GM10847 (cell line): Measurements from ENCODE around the gene SPRR2D.

Source experiments
- POLR2A ChIP-seq: IDR thresholded peaks from 2 replicates; pipeline ENCODE4 v1.6.1; 2011; ENCODE audit not compliant: insufficient read length; ENCODE audit errors: extremely low read depth

The SPRR2D gene

DNA sequence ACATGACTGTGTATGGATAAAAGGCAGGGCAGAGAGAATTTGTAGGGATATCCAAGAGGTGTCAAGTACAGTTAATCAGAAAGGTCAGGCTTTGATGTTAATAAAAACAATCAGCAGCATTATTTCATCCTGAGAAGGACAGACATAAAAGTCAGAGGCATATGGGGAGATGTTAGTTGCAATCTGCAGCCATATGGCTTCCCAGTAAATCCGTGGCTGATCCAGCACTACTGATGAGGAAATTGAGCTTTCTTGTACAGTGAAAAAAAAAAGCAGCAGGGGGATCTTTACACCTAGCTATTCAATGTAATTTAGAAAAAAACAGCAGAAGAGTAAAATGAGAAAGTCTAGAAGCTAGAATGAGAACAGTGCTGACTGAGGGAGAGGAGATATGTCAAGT, 12.2 kb downstream of the SPRR2D start:
- no peak for TF ChIP-seq POLR2A

DNA sequence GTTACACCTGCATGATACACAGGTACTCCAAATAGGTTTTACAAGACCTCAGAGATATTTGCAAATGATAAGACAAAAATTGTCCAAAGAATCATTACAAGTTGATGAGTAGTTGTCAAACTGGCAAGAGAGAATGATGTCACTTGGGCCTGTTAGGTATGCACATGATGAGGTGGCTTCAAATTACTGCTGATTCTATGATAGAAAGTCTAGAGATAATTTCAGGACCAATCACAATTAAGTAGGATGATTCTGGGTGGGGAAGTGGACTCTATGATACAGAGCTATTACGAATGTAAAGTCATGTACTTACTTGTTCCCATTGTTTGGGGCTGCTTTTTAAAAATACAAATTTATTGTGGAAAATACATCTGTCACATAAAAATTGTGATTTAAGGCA, 15.1 kb downstream of the SPRR2D start:
- no peak for TF ChIP-seq POLR2A

DNA sequence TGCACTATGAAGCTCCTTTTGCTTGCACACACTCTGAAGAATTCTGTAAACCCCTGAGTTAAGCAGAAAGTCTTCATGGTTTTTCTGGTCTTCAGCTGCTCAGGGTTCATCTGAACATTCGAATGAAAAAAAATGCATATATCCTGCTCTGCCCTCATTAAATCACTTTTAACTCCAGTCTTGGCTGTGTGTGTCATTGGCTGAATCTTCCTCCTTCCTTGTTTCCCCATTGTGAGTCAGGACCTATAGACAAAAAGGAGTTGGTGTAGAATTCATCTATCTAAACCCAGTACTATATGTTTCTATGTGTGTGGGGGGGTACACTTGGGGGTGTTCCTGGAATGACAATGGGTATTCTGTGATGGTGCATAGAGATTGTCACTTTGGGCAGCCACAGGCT, 16.5 kb downstream of the SPRR2D start:
- TF ChIP-seq POLR2A: no peak

DNA sequence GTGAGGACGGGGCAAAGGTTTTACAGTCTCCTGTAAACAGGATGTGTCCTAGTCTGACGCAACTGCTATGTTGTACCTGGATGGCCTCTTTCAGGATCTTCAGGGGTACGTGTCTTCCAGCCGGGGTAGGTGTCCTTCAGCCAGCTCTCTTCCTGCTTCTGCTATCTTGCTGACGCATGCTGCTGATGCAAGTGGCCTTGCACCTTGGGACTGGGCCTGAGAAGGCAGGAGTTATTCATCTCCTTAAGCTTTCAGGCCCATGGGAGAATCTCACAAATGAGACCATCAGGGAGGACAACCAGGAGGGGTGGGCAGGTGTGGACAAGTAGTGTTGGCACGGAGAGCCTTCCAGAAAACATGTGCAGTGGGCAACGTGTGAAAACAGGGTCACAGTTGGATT, 17.8 kb downstream of the SPRR2D start:
- TF ChIP-seq POLR2A: no peak

DNA sequence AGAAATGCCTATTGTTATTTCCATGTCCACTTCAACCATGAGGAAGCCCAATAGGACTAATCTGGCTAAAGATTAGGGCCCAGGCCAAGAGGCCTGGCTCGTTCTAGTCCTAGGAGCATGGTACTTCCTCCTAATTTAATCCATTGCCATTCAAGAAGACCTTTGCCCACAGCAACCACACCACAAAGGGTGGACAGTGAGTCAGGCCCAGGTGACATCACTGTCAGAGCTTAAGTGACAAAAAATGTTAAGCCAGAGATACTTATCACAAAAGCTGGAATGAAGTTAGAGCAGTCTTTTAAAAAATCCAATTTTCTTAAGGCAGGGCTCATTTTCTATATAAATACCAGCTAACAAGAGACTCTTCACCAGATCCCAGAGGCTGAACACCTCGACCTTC, 39.5 kb downstream of the SPRR2D start, which contains the start of gene SPRR3:
TSS of gene SPRR3 (plus strand) at position 368 of the 400 bp plus-strand sequence. CDS start 1,272 bp downstream, outside the sequence.
- no peak for TF ChIP-seq POLR2A

DNA sequence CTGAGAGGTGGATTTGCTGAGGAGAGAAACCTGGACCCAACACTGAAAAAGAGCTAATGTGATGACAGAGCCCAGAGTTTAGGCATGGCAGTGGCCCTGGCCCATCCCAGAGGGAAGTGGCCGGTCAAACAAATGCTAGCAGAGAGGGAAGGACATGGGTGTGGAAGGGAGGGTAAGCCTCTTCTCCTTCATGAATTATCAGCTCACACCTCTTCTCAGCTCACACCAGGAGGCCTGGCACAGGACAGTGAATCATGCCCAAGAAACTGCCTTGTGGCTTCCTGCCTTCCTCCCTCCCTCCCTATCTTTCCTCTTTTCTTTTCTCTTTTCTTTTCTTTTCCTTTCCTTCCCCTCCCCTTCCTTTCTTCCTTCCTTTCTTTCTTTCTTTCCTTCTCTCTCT, 40.6 kb downstream of the SPRR2D start:
- no peak for TF ChIP-seq POLR2A

DNA sequence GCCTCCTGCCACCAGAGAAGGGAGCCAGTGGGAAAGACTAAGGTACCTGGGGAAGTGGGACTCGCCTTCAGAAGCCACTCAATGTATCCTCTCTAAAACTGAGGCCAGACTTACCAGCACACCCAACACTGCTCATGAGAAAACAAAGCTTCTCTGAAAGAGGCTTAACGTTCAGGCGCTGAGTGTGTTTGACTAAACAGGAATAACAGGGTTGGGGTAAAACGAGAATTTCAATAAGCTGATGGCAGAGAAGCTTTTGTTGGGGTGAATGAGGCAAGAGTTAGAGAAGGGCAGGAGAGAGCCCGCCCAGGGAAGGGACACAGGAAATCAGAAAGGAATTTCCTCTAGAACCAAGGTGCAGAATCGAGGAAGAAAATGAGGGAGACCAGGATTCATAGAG, 41.1 kb downstream of the SPRR2D start:
- TF ChIP-seq POLR2A: no peak

DNA sequence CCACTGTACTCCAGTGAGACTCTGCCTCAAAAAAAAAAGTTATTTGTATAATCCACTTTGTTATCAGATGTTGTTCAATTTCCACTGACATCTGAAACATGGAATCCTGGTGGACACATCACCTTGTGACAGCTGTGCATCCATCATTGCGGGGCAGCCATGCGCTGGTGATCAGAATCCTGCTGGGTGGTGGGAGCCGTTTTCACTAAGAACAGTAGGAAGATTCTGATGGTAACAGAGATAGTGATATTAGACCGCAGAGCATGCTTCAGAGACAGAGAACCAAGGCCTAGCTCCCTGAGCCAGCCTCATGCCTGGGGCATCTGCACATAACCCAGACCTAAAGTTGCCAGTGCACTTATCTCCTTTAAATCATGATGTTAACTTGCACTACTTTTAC, 42.4 kb downstream of the SPRR2D start:
- TF ChIP-seq POLR2A: no peak

DNA sequence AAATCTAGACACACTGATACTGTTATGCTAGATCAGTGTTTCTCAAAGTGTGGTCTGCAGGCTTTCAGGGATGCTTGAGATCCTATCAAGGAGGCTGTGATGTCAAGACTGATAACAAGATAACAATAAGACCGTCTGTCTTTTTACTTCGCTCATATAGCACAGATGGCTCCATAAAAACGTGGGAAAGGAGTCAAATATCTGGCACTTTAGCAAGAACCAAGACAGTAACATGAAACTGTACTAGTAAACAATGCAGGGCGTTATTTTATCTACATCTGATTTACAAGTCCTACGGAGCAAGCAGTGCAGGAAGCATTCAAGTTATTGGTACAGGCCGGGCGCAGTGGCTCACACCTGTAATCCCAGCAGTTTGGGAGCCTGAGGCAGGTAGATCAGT, 43.0 kb downstream of the SPRR2D start:
- TF ChIP-seq POLR2A: no peak

DNA sequence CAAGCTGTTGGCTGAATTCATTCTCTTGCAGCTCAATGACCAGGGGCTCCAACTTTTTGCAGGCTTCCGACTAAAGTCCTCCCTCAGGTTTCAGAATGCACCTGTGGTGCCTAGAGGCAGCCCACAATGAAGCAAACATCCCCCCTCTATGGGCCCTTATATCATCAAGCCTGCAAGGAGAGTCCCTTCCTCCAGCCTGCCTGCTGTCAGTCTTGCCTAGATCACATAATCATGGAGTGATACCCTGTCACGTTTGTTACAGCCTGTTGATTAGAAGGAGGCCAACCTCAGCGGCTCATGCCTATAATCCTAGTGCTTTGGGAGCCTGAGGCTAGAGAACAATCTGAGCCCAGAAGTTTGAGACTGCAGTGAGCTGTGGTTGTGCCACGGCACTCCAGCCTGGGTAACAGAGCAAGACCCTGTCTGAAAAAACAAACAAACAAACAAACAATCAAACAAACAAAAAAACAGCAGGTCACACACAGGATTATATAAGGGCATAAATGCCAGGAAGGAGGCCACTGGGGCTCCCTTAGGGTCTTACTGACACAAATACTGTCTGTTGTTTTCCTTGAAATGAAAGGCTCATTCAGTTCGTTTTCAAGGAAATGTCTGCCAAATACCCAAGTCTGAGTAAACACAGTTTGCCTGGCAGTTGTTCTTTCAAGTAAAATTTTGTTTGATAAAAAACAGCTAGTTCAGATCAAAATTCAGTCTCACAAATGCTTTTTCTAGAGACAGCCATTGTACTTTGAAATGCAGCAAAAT, 44.1 kb downstream of the SPRR2D start:
- TF ChIP-seq POLR2A: no peak

DNA sequence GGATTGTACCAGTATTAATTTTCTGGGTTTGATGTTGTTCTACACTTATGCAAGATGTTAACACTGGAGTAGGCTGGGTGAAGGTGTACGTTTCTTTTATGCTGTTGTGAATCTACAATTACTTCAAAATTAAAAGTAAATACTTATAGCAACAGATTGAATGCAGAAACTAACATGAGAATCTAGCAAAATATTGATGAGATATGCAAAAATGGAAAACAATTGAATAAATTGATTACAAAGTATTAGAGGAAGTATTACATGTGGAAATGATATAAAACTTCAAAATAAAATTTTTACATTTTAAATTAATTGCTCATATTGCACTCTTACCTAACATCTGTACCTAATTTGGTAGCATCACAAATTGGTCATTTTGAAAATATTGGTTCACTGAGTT, 45.1 kb downstream of the SPRR2D start:
- TF ChIP-seq POLR2A: no peak

DNA sequence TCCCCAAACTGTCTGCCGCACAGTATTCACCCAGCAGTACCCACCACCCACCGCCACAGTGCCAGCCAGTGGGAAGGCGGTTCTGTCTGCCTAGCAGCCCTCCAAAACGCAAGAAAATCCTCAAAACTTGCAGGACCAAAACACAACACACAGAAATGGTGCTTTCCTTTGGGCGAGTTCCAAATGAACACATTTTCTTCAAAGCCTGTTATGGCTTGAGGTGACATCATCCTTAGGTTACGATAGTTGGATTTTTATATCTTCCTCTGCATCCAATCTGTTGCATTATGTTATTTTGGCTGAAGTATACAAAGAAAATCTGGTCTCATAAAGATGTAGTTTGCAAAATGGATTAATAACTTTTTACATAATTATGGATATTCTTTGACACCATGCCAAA, 47.7 kb downstream of the SPRR2D start:
- TF ChIP-seq POLR2A: no peak
